ENCODE data around the gene FFAR4.

GRCh38 chr10:93518531-93518930 lies 47.9 kb upstream of the FFAR4 start:
- no peak for TF ChIP-seq CTCF (IDR thresholded peaks at IDR 0.05)
- TF ChIP-seq ZFX (IDR thresholded peaks at IDR 0.05; ENCODE audit: borderline replicate concordance), result no peak

Data from 22Rv1 (cell line).